WTC11 (cell line): ENCODE results near the gene C18orf54.

Source experiments
- ZBTB43 ChIP-seq: sonication (generic); formaldehyde crosslinking; IDR thresholded peaks from 2 replicates; pipeline ENCODE4 v1.8.1; 2023; ENCODE audit warnings: mild to moderate bottlenecking, missing genetic modification reagents
- TF ChIP-seq, protein P1 (sequence below): fragments of 200-600 bp; IDR thresholded peaks from 2 replicates; pipeline ENCODE4 v1.8.0; 2022; ENCODE audit warnings: antibody characterized with exemption

DNA sequence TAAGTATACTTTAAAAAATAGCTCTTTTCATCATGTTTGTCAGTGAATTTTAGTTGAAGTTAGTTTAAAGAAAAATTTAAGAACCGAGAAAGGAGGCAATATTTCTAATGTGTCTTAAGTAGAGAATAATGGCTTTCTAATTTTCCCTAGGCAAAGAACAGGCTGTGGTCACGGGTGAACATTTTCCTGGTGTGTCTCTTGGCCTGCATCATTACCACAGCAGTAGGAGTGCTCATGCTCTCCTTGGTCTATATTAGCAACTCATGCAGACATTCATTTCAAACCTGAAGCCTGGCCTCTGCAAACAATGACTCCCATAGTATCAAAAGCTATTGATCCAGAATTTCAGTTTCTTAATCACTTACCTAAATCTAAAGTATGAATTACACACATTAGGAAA, 57.4 kb downstream of the C18orf54 start:
- TF ChIP-seq, protein P1, sequence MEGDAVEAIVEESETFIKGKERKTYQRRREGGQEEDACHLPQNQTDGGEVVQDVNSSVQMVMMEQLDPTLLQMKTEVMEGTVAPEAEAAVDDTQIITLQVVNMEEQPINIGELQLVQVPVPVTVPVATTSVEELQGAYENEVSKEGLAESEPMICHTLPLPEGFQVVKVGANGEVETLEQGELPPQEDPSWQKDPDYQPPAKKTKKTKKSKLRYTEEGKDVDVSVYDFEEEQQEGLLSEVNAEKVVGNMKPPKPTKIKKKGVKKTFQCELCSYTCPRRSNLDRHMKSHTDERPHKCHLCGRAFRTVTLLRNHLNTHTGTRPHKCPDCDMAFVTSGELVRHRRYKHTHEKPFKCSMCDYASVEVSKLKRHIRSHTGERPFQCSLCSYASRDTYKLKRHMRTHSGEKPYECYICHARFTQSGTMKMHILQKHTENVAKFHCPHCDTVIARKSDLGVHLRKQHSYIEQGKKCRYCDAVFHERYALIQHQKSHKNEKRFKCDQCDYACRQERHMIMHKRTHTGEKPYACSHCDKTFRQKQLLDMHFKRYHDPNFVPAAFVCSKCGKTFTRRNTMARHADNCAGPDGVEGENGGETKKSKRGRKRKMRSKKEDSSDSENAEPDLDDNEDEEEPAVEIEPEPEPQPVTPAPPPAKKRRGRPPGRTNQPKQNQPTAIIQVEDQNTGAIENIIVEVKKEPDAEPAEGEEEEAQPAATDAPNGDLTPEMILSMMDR, result no peak
- TF ChIP-seq ZBTB43 (CRISPR knock-in tag), result no peak
